Ishikawa (cell line): ENCODE results near the gene GPX3.

ENCODE experiments used
- CEBPB ChIP-seq: IDR thresholded peaks from 2 replicates; pipeline ENCODE4 v1.6.1; 2012
- EGR1 ChIP-seq: IDR thresholded peaks from 2 replicates; pipeline ENCODE4 v1.6.1; 2012
- EP300 ChIP-seq: IDR thresholded peaks from 2 replicates; pipeline ENCODE4 v1.6.1; 2012; ENCODE audit warnings: borderline replicate concordance
- MAX ChIP-seq: IDR thresholded peaks from 2 replicates; pipeline ENCODE4 v1.6.1; 2012
- NFIC ChIP-seq: IDR thresholded peaks from 2 replicates; pipeline ENCODE4 v1.6.1; 2012
- TF ChIP-seq, protein P1 (sequence below): IDR thresholded peaks from 2 replicates; pipeline ENCODE4 v1.6.1; 2012; ENCODE audit warnings: low read depth, mild to moderate bottlenecking

DNA sequence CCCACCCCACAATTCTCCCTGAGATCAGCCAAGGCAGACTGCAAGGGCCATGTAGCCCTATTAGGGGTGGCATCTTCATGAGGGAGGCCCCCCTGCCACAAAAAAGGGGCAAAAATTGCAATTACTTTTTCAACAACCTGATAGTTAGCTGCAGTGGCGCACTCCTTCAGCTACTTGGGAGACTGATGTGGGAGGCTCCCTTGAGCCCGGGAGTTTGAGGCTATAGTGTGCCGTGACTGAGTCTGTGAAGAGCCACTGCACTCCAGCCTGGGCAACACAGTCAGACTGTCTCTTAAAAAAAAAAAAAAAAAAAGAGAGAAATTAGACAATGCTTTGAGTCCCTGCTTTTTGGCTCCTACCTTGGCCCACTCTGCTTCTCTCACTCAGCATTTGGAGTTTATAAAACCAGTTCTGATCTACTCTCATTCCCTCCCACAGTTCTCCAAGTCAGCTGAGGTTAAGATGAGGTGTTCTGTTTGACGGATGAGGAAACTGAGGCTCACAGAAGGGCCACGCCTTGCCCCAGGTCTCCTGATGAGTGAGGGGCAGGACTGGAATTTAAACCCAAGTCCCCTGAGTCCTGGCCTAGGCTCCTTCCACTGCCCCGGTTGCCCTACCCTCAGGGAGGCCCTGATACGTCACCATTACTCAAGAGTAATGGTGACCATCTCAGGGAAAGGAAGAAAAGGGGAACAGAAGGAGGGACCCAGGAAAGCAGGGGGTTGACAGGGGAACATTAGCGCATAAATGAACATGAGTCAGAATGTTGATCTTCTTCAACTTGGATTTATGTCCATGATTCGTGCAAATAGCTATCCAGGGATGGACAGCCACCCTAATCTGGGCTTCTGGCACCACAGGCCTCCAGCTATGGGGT, 9.0 kb downstream of the GPX3 start:
- no peak for TF ChIP-seq CEBPB
- no peak for TF ChIP-seq NFIC
- TF ChIP-seq EGR1 = no peak
- TF ChIP-seq EP300 = no peak
- TF ChIP-seq, protein P1, sequence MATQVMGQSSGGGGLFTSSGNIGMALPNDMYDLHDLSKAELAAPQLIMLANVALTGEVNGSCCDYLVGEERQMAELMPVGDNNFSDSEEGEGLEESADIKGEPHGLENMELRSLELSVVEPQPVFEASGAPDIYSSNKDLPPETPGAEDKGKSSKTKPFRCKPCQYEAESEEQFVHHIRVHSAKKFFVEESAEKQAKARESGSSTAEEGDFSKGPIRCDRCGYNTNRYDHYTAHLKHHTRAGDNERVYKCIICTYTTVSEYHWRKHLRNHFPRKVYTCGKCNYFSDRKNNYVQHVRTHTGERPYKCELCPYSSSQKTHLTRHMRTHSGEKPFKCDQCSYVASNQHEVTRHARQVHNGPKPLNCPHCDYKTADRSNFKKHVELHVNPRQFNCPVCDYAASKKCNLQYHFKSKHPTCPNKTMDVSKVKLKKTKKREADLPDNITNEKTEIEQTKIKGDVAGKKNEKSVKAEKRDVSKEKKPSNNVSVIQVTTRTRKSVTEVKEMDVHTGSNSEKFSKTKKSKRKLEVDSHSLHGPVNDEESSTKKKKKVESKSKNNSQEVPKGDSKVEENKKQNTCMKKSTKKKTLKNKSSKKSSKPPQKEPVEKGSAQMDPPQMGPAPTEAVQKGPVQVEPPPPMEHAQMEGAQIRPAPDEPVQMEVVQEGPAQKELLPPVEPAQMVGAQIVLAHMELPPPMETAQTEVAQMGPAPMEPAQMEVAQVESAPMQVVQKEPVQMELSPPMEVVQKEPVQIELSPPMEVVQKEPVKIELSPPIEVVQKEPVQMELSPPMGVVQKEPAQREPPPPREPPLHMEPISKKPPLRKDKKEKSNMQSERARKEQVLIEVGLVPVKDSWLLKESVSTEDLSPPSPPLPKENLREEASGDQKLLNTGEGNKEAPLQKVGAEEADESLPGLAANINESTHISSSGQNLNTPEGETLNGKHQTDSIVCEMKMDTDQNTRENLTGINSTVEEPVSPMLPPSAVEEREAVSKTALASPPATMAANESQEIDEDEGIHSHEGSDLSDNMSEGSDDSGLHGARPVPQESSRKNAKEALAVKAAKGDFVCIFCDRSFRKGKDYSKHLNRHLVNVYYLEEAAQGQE = no peak
- TF ChIP-seq MAX = no peak
